ENCODE measurements around the gene NEGR1.

Gene NEGR1

DNA sequence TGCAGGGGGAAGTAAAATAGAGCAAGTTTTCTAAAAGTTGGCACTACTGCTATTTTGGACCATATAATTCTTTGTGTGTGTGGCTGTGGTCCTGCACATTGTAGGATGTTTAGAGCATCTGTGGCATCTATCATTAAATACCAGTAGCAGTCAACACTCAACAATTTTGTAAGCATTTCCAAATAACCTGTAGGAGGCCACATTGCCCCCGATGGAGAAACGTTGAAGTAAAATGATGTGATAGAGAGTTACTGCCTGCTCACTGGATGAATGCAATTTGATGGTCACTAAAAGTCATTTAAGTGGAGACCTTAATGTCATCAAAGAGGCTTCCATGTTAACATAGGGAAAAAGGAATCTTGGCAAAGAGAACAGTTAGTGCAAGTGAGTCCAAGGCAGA lies 560.8 kb downstream of the NEGR1 start:
- in situ Hi-C loops (cut with HindIII; ENCODE audit: low sequenced_read_pairs), result no loop called here

DNA sequence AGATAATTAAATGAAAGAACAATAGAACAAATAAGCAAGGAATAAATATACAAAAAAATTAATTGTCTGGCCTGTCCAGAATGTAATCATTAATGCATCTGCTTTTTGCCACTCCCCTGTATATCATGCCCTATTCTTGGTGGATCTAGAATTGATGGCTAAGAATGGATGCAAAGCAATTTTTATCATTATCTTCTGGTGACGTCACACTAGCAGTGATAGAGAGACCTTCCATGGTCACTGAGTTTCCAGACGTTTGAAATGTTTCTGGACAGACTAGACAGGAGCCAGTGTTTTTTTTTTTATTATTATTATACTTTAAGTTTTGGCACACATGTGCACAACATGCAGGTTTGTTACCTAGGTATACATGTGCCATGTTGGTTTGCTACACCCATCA lies 563.0 kb downstream of the NEGR1 start:
- in situ Hi-C loops (cut with HindIII; ENCODE audit: low sequenced_read_pairs), result no loop called here

DNA sequence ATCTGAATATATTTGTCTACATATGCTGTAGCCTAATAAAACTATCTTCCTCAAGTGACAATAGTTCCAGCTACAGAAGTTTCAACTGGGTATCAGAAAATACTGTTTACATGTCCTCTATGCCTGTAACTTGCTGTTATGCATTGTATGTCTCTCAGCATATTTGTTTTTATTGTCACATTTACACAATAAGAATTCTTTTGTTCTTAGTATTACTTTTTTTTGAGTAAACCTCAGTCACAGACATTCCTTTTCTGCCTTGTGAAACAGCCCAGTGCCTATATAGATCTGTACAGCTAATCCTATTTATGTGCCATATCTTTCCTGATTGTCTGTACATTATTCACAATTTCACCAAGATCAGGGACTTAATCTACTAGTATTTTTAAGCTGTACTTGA lies 565.2 kb downstream of the NEGR1 start:
- in situ Hi-C loops (cut with HindIII; ENCODE audit: low sequenced_read_pairs), result no loop called here

GRCh38 chr1:71711456-71711855 lies 570.9 kb downstream of the NEGR1 start:
- in situ Hi-C loops (cut with HindIII; ENCODE audit: low sequenced_read_pairs), result no loop called here

DNA sequence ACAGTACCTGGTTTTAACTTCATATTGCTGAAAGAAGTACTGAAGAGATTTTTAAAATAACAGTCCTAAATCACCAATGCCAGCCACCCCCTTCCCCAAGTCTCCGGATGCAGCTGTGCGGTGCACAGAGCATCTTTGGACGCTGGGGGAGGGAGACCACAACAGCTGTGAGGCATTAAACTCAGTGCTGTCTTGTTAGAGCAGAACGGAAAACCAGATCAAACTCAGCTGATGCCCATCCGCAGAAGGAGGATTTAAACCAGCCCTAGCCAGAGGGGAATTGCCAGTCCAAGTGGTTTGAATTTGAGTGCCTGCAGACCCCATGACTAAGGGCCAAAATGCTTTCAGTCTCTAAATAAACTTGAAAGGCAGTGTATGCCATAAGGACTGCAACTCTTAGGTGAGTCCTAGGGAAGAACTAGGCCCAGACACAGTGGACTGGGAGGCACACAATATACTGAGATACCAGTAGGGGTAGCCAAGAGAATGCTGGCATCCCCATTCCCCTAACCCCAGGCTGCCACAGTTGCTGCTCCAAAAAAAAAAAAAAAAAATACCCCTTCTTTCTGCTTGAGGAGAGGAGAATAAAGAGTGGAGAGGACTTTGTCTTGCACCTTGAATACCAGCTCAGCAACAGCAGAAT lies 576.2 kb downstream of the NEGR1 start:
- in situ Hi-C loops (cut with HindIII; ENCODE audit: low sequenced_read_pairs), result no loop called here

DNA sequence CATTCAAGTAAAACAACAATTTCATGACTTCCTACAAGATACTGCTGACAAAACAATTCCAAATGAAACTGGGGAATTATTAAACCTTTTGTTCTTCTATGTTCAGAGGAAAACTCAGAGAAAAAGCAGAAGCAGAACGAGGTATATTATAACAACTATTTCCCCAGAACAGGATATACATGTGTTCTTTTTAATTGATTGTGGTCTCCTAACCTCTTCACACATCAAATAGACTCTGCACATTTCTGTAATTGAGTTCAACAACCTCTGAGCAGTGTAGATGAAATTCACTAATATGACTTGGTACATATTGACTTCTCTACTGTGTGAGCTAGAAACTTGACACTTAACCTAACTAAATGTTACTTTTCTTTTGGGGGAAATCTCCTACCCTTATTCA lies 584.2 kb downstream of the NEGR1 start:
- in situ Hi-C loops (cut with HindIII; ENCODE audit: low sequenced_read_pairs), result no loop called here

- in situ Hi-C loops (cut with HindIII; ENCODE audit: low sequenced_read_pairs), result no loop called here
These were observed 586.5 kb downstream of the NEGR1 start for GRCh38 chr1:71695821-71696220.

DNA sequence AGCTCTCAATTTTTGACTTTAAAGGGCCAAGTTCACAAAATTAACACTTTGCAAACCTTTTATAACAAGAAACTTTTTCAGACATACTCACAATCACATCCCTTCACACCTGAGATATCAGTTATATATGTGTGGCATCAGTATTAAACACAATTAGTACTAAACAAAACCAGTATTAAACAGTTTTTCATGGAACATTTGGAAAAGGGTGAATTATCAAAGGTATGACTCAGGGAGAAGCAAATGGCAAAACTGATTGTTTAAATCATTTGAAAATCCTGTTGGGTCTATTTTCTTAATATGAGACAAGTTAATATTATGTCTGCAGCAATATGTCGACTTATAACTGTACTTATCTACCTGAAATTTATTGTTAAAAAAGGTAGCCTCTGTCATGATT lies 587.3 kb downstream of the NEGR1 start:
- in situ Hi-C loops (cut with HindIII; ENCODE audit: low sequenced_read_pairs), result no loop called here

- in situ Hi-C loops (cut with HindIII; ENCODE audit: low sequenced_read_pairs), result no loop called here
These were observed 588.8 kb downstream of the NEGR1 start for GRCh38 chr1:71693581-71693980.

DNA sequence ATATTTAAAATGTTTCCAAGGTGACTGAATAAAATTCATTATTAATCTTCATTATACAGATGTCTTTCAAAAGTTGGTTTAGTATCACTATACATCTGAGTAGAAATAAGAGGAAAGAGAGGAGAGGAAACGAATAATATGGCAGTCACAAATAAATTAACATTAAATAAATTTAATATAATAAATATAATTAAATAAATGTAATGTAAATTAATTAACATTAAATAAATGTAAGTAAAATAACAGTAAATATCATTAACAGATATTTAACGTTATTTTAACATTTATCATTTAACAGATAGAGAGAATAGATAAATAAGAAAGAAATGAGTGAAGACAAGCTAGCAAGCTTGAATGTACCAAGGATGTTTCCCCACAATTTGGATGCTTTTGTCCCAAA lies 592.7 kb downstream of the NEGR1 start:
- in situ Hi-C loops (cut with HindIII; ENCODE audit: low sequenced_read_pairs), result no loop called here

GRCh38 chr1:71687376-71687775 lies 595.0 kb downstream of the NEGR1 start:
- in situ Hi-C loops (cut with HindIII; ENCODE audit: low sequenced_read_pairs), result no loop called here

DNA sequence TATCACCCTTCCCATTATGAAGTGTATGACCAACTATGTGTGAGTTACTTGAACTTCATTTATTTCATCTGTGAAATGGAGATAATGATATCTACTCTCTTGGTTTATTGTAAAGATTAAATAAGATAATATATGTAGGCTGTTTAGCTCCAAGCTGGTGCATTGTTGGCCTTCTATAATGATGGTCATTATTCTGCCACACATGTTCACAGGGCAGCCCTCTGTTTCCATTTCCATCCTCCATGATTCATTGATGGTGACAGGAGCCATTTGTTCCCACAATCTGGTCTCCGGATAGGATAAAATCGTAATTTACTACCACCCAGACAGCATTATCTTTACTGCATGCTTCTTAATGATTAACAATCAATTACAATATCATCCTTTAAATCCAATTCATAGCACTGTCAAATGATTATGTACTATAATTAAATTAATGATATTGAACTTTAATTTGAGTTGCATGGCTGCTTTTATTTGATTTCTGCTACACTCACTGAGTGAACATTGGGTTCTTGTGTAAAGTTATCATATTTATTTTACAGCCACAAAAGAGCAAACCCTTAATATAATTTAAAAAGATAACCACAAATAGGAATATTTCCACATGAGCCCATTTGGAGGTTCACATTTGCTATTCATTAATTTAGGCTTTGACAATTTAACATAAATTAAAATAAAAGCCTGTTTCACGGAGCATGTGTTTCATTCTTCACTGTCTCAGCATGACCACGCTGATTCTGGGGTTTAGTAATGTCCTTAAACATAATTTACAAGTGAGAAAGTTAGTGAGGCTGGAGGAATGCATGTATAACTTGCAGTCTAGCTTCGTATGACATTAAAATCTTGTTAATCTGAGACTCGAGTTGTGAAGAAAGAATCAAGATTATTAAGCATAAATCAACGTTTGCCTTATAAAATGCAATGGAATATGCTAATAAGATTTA lies 605.1 kb downstream of the NEGR1 start:
- in situ Hi-C loops (cut with HindIII; ENCODE audit: low sequenced_read_pairs), result no loop called here

DNA sequence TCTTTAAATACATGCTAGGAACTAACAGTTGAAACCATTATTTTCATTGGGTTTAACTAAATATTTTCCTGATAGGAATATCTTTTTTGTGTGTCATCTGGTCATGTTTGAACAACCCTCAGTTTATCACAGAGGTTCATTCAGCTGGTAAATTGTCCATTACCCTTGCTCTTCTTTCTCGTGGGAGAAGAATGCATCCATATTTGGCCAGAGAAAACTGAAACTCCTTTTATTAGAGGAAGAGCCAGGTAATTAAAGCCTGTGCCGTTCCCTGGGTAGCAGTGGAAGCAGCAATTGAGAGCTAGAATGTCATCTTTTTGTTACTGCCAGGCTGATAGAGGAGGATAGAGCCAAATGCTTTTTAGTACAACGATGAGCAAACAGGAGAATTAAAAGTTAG lies 614.3 kb downstream of the NEGR1 start:
- in situ Hi-C loops (cut with HindIII; ENCODE audit: low sequenced_read_pairs), result no loop called here

GRCh38 chr1:71667216-71667615 lies 615.1 kb downstream of the NEGR1 start:
- in situ Hi-C loops (cut with HindIII; ENCODE audit: low sequenced_read_pairs), result no loop called here

DNA sequence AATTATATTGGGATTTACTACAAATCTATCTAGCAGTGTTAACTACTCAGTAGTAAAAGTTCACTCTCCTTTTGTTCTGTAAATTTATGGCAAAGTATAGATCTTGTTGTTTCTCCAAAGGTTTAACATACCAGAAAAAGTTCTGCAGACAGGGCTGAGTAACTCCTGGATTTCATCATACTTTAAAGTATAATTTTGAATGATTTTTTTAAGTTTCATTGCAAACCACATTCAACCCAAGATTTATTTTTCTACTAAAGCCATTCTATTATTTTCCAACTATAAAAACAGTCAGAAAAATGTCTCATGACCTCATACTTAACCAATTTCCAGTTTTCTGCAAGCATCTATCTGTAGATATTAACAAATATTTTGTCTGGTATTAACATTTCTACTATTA lies 615.7 kb downstream of the NEGR1 start:
- in situ Hi-C loops (cut with HindIII; ENCODE audit: low sequenced_read_pairs), result no loop called here

GRCh38 chr1:71660411-71660810 lies 621.9 kb downstream of the NEGR1 start:
- in situ Hi-C loops (cut with HindIII; ENCODE audit: low sequenced_read_pairs), result no loop called here

GRCh38 chr1:71657891-71658679 lies 624.3 kb downstream of the NEGR1 start:
- in situ Hi-C loops (cut with HindIII; ENCODE audit: low sequenced_read_pairs), result no loop called here

DNA sequence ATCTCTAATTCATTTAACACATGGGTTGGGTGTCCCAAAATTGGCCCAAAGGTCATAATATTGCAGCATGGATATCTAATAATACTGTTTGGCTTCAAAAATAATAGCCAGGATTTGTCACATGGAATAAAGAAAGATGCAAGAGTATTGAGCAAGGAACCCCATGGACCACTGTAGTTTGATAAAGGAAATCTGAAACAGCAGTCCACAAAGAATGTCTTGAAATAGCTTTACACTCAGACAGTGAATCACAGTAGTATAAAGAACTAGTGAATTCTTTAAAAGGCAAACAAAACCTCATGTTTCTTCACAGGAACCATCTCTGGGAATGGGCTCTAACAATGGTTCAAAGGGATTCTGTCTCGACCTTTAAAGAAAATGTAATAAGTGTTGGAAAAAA lies 625.4 kb downstream of the NEGR1 start:
- in situ Hi-C loops (cut with HindIII; ENCODE audit: low sequenced_read_pairs), result no loop called here

- in situ Hi-C loops (cut with HindIII; ENCODE audit: low sequenced_read_pairs), result no loop called here
These were observed 626.7 kb downstream of the NEGR1 start for GRCh38 chr1:71655604-71656003.

GRCh38 chr1:71653952-71654351 lies 628.4 kb downstream of the NEGR1 start:
- in situ Hi-C loops (cut with HindIII; ENCODE audit: low sequenced_read_pairs), result no loop called here

DNA sequence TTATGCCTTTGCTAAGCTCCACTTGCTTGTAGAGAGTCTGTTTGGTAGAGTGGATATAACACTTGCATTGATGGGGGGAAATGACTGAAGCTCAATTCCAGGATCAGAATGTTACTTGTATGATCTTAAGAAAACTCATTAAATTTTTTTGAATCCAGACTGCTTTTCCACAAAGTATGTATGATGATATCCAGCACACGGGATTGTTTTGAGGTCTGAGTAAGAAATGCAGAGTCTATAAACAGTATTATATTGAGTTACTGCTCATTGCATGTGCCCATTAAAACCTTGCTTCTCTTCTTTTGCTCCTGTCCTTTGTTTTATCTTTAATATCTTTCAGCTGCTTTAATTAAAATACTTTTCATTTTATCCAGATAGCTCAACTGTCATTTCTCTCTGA lies 631.1 kb downstream of the NEGR1 start:
- in situ Hi-C loops (cut with HindIII; ENCODE audit: low sequenced_read_pairs), result no loop called here

- in situ Hi-C loops (cut with HindIII; ENCODE audit: low sequenced_read_pairs), result no loop called here
These were observed 632.2 kb downstream of the NEGR1 start for GRCh38 chr1:71650119-71650518.
